Pons (tissue), 1 donor: ENCODE results near the gene CLCN1.

ENCODE experiments used
- DNase-seq: peaks from one replicate; pipeline ENCODE4 v3.0.0-alpha.2; 2016; ENCODE audit warnings: low spot score

CLCN1 gene

DNA sequence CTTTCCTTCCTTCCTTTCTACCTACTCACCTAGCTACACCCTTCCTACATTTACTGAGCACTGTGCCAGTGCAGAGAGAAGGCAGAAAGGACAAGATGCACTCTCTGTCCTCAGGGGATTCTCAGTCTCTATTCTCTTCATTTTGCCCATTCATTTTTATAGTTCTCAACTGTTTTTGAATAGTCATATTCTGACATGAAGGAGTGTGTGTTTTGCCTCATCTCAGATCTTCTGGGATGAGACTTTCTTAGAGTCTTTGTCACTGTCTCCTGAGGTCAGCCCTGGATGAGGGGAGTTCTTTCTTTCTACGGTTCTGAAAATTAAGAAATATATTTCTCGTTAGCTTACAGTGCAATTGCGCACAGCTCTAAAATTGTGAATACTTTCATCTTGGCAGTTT, 21.3 kb downstream of the CLCN1 start:
- DNase-seq = no peak

DNA sequence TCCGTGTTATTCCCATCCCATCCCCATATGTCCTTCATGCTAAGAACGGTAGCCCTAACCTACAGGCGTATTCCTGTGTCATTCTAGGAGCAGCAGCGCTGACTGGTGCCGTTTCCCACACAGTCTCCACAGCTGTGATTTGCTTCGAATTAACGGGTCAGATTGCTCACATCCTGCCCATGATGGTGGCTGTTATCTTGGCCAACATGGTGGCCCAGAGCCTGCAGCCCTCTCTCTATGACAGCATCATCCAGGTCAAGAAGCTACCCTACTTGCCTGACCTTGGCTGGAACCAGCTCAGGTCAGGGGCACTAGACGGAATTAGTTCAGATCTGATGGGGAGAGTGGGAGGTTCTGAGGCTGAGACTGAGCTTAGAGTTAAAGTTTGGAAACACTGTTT, 25.9 kb downstream of the CLCN1 start:
- no peak for DNase-seq

DNA sequence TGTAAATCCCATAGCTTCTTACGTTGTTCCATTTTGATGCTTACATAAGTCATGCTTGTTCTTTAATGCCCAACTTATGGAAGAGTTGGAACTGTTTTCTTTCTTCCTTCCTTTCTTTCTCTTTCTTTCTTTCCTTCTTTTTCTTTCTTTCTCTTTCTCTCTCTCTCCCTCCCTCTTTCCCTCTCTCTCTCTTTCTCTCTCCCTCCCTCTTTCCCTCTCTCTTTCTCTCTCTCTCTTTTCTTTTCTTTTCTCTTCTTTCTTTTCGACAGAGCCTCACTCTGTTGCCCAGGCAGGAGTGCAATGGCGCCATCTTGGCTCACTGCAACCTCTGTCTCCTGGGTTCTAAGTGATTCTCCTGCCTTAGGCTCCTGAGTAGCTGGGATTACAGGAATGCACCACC, 27.7 kb downstream of the CLCN1 start:
- no peak for DNase-seq

DNA sequence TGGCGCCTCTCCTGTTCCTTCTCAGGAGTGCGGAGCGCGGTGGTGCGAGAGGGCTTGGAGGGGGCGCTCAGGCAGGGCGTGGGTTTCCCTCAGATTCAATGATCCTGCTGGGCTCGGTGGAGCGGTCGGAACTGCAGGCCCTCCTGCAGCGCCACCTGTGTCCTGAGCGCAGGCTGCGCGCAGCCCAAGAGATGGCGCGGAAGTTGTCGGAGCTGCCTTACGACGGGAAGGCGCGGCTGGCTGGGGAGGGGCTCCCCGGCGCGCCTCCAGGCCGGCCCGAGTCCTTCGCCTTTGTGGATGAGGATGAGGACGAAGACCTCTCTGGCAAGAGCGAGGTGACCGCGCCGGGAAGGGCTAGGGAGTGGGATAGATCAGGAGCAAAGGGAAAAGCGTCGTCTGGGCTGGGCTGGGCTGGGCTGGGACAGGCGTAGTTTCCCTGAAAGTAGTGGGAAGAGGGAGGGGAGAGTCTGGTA, 29.6 kb downstream of the CLCN1 start:
- no peak for DNase-seq

DNA sequence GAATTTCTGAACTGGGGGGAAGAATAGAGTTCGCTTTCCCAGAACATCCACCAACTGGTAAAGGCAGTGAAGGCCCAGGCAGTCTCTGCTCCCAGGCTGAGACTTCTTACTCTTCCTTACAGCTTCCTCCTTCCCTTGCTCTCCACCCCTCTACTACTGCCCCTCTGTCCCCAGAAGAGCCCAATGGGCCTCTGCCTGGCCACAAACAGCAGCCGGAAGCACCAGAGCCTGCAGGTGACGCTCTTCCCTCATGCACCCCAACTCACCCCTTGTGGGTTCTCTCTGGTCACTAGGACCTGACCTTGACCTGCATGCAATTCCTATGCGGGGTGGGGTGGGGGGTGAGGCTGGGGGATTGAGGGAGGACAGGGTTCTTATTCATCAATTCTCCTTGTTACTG, 30.1 kb downstream of the CLCN1 start:
- no peak for DNase-seq

DNA sequence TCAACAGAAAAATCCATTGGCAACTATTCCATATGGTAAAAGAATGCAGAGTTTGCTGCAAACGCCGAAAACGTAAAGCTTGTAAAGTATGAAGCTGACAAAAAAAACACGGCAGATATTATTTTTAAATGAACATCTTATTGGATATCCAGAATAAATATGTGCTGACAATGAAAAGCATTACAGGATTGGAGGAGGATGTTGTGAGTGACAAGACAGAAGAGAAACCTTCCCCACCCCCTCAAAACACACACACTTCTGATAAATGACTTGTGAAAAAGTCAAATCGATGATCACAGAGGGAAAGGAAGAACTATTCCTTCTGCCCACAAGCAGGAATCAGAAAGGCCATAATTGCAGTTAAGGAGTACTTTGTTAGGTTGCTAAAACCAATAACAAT, 32.0 kb downstream of the CLCN1 start:
- DNase-seq = no peak

DNA sequence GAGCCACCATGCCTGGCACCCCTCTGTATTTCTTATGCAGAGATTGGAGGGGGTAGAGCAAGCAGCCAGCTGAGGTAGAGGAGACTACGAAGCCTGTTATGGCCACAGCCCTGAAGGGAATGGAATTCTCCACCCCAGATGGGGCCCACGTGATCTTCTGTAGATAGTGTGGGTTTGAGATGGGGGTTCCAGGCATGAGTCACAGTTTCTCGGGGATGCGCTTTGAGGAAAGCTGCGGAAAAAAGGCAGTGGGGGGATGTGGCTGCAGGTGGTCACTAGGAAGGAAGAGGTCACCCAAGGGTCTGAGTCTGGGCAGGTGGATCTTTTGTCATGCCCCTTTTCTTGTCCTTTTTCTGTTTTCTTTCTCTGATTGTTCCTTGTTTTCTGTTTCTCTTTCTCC, 35.1 kb downstream of the CLCN1 start:
- DNase-seq = no peak

DNA sequence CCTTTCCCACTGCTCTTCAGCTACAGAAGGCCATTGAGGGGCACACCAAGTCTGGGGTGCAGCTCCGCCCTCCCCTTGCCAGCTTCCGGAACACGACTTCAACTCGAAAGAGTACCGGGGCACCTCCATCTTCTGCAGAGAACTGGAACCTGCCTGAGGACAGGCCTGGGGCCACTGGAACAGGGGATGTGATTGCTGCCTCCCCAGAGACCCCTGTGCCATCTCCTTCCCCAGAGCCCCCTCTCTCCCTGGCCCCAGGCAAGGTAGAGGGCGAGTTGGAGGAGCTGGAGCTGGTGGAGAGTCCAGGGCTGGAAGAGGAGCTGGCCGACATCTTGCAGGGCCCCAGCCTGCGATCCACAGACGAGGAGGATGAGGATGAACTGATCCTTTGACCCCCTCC, 35.7 kb downstream of the CLCN1 start:
- DNase-seq = no peak

DNA sequence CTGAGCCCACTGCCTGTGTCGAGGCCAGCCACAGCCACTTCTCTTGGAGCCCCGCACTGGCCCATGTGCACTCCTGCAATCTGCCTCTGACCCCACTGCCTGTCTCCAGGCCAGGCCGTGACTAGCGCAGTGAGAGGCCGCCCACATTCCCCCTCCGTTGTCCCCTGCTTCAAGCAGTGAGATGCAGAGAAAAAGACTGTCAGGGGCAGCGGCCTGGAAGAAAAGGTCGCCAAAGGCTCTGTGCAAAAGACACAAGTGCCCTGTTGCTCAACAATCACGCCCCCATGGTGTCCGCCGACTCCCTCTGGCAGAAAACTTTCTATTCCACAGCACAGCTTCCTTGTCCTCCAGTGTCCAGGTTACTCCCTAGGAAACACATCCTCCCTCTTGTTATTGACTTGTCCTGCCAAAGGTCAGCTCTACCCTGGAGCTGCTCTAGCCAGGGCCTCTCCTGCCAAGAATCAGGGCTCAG, 36.7 kb downstream of the CLCN1 start:
- no peak for DNase-seq

DNA sequence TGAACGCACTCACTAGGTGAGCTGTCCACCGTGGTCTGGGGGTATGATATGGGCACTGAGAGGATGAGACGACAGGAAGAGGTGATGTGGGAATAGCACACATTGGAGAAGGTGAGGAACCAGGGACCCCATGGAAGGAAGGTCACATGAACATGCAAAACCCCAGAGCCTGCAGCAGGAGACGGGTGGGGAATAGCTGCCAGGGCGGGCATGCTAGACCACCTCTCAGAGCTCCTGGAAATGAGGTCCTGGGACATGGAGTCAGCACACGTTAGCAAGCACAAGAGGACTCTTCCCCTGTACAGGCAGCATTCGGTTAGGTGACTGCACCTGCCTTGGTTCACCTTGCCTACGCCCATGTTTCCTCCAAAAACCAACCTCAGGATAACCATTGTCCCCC, 38.5 kb downstream of the CLCN1 start:
- DNase-seq = no peak

DNA sequence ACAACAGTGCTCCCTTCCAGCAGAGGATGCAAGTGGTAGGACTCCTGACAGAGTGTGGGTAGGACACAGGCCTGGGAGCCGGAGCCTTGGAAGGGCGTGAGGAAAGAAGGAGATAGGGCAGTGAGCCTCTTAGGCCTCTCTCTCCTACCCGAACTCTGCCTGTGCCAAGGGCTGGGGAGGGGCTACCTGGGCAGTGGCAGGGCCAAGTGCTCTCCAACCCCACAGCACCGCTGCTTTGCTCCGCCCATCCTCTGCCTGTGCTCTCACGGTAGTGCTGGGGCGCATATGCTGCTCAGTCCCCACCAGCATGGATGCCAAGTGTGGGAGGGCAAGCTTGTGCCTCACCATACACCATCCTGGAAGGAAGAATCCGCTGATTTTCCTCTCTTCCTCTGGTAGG, 39.1 kb downstream of the CLCN1 start:
- no peak for DNase-seq

DNA sequence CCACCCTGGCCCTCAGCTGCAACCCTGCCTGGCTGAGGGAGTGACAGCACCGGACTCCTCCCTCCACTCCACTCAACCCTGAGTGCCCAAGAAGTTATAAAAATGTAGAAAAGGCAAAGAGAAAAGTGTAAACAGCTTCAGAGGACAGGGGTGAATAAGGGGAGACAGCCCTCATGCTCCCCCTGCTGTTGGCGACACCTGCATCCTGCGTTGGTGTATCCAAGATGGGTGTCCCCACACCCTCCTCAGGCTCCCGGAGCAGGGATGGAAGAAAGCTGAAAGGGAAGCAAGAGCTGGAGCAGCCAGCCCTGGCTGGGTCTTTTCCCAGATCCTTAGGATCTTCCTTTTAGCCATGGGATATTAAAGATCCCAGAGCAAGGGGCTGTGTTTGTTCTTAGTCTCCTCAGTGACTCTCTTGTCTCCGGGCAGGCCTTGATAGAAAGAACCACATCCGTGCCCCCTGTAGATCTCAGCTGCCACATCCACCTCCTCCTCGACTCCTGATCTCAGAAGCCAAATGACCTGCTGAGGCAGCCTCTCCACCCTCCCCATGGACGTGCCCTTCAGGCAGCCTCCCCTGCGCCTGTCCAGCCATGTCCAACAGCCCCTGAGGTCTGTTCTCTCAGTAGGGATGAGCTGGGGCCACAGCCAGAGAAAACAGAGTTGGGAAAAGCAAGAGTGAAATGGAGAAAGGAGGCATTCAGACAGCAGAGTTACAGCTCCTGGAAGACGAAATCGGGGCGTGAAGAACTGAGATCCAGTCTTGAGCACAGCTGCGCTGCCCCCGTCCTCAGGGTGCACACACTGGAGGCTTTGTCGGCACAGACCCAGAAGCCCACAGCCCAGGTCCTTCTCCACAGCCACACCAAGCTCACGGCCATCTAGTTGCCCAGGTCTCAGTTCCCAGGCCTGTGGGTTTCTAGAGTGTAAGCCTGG, 39.8 kb downstream of the CLCN1 start:
- no peak for DNase-seq

DNA sequence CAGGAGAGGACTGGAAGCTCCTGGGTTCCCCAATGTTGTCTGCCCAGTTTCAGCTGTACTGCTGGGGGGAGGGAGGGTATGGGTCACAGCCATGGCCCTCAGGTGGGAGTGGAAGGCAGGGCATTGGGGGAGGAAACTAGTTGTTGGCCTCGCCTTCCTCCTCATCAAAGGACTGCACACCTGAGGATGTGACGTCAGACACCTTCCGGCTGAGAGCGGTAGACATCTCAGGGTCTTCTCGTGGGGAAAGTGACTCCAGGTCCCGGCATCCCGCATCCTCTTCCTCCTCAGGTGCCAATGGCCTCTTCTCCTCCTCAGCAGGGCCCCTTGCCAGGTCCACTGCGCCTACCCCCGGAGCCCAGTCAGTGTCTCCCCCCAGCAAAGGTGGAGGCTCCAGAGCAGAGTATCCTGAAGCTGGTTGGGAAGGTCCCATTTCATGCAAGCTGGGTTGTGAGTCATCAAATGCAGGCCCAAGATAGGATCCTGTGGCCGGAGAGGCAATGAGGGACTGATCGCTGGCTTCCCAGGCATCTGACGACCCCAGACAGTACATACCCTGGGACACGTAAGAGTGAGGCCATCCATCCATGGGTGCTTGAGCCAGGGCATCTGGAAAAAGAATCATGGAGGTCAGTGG, 40.6 kb downstream of the CLCN1 start:
- DNase-seq = no peak

DNA sequence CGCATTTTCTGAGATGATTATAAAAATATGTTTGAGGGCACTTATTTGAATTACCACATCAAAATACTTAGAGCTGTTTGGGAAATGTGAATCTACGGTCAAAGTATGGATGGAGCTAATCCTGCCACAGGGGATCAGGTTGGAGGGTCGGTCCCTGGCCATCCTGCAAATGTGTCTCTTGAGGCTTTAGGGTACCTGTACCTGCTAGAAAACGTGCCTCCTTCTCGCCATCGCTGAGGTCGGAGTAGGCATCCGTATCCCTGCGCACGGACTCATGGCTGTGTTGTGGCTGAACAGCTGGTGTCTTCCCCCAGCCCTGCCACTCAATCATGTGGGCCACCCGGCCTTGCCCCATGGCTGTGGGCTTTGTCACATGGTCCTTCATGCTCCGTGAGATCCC, 42.7 kb downstream of the CLCN1 start:
- no peak for DNase-seq

DNA sequence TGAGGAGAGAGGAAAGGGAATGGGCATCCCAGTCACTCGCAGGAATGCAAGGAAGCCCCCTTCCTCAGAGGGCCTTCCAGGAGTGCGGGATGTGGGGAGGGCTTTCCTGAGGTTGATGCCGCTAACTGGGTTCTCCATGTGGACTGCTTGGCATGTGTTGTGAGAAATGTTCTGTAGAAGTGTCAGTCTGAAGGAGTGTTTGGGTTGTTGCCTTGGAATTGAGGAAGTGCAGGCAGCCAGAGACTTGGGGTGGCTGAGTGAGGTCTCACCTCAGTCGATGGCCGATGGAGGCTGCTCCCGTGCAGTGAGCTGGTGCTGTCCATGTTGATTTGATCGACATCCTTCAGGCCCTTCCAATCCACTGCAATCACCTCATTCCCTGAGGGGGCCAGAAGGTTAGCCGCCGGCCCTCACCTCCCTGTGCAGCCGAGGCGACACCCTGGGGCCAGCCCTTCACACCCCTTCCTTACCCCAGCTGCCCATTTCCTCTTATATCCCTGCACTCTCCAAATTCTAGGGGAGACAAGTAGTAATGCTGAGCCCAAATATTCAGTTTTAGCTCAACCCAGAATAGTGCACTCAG, 44.0 kb downstream of the CLCN1 start:
- DNase-seq = no peak

DNA sequence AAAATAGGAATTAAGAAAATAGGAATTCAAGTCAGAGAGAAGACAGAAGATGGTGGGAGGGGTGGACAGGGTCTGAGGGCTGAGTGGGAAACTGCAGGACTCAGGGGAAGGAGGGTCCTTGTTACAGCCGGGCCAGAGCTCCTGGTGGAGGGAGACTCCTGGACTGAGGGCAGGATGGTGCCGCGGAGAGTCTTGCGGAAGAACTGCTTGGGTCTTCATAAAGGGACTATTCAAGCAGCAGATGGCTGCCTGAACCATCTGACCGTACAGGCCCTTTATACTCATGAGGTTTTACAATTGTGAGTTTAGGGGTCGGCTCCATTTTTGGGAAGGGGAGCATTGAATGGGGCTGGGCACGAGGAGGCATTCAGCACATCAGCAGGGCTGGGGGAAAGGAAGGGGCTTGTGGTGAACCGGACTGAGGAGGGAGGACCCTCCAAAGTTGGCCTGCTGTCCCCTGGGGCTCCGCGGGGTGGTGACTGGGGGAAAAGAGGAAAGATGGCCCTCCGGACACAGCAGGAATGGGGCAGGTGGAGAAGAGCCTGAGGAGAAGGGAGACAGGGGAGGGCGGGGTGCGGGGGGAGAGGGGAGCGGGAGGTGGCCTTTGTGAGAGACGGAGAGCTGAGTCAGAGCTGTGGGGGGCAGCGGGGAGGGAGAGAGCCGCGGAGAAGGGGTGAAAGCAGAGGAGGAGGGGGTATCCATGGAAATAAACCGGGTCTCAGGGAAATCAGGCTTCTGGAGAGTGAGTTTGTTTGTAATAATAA, 45.1 kb downstream of the CLCN1 start:
- DNase-seq = peak; percentile 70

DNA sequence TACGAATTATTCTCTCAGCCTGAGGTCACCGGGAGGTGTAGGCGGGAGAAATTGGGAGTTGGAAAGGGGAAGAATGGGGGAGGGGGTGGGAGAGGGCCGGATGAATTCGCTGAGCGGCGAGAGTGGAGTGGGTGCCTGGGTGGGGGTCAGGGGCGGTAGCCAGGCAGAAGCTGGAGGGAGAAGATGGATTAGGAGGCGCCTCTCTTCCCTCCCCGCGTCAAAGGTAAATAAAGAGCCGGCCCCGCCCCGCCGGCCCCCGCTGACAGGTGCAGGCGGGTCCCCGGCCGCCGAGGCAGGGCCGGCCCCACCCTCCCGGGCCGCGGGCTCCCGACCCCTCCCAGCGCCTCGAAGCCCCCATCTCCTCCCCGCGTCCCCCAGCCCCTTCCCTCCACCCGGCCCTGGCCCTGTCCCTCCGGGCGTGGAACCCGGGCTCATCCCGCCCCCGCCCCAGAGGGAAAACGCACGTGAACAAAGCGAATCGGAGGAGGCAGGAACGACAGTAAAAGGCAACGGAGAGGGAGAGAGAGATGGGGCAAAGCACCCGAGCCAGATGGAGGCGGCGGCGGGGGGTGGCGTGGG, 45.7 kb downstream of the CLCN1 start:
- DNase-seq = no peak

DNA sequence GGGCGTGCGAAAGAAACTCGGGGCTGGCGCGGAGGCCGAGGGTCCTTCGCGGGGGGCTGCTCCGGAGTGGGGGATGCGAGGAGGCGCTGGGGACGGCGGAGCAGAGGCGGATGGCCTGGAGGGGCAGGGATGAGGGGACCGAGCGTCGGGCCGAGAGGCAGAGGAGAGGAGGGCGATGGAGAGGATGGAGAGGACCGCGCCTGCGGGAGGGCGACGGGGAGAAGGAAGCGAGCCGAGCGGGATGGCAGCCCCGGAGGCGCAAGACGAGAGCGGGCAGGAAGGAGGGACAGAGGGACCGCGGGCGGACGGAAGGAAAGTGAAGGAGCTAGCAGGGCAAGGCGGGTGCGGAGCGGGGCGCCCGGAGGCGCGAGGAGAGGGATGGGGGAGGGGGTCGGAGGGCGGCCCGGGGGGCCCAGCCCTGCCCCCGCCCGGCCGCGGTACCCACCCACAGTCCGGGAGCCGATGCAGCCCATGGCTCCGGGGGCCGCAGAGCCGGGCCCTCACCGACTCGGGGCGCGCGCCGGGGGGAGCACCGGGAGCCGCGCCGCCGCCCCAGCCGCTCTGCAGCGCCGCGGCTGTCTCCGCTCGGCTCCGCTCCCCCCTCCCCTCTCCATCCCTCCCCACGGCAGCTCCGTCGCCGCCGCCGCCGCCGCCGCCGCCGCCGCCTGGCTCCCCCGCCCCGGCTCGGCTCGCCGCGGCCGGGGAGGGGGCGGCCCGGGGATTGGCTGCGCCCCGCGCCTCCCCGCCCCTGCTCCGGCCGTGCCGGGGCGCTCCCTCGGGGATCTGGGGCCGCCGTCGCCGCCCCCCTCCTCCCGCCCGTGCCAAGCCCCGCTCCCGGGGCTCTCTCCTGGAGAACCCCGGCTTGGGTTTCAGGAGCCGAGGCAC, 46.5 kb downstream of the CLCN1 start, which contains the start of gene FAM131B:
Gene FAM131B, minus strand, starts transcription at position 583 of the 885 bp plus-strand sequence. Its CDS starts 110 bp downstream, at position 473.
- DNase-seq = no peak

DNA sequence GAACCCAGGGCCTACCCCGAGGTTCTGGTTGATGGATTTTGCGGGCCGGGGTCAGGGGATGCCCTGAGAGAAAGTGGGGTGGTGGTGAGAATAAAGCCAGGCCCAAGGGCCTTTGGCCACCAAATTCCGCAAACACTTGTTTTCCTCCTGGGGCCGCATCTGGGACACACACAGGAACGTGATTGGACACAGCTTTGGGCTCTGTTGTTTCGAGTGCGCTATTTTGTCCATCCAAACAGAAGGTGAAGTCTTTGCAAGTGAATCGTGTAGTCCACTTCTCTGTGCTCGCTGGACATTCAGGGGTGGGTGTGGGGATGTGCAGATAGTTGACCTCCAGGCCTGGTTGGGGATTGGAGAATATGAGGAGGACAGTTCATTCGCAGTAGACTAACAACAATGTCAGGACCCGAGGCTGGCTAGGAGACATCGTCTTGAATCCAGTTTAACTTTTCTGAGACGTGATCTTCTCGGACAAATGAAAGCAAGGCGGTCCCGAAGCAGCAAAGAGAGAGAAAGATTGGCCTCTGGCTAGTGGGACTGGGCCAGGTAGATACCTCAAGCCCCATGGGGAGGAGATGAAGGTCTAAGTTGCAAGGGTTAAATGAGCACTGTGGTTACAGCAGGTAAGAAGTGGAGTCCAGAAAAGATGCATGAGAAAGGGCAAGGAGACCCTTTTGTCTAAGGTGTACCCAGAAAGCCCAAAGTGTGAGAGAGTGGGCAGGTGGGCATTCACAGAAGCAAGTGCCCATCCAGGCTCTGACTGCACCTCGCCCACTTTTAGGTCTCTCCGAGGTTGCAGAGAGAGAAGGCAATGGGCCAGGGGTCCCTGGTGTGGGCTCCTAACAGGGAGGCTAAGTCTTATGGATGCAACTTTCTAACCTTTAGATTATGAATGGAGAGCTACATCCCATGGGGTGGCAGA, 47.4 kb downstream of the CLCN1 start:
- peak; percentile 57 for DNase-seq

DNA sequence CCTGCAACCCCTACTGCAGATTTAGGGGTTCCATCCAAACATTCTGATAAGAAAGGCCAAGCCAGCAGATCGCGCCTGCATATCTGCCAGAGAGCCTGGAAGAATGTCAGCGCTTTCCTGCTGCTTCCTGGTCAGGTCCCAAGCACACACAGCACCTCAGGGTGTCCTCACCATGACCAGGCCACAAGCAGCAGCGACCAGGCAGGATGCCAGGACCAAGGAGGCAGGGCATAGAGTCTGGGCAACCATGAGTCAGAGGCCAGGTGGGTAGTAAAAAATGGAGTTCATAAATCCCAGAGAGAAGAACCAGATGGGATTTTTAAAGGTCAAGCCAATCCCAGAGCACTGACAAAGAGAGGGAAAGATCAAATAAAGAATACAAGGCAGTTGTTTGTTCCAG, 52.1 kb downstream of the CLCN1 start:
- no peak for DNase-seq
